NCI-H524 (cell line): ENCODE data around the gene RETREG1.
"Not testable (repeated sequence)": the region's sequence is repeated elsewhere in the genome, so short reads cannot be mapped to it uniquely, and the experiment has no call there.

Experiments
- DNase-seq, 2 experiments: peaks; one replicate each; lab custom pipeline; 2025; lab: John Stamatoyannopoulos, UW

Gene RETREG1

GRCh38 chr5:16551628-16552027 lies 65.2 kb downstream of the RETREG1 start:
- DNase-seq: no peak

DNA sequence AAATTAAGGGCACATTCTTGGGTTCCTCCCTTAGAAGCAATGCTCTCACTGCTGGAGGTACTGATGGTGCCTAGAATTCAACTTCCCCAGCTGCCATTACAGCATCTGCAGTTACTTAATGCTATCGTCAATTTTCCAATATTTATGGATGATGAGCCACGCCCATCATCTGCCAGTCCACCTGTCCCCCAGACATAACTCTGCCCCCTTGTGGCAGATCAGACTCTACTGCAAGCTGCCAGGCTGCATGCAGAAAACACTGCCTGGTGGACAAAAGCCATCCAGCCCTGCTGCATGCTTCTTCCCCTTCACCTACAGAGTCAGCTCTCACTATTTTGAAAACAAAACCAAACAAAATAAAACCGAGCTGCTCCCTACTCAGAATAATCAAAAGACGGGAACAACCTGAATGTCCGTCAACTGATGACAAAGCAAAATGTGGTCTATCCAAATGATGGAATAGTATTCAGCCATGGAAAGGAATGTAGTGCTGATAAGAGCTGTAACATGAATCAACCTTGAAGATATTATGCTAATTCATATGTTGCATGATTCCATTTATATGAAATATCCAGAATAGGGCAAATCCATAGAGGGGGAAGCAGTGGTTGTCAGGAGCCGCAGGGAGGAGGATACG lies 66.4 kb downstream of the RETREG1 start:
- DNase-seq: peak; percentile 47 to 81

GRCh38 chr5:16549491-16550206 lies 67.1 kb downstream of the RETREG1 start:
- no peak for DNase-seq

GRCh38 chr5:16548812-16549211 lies 68.0 kb downstream of the RETREG1 start:
- DNase-seq: no peak

GRCh38 chr5:16548115-16548514 lies 68.7 kb downstream of the RETREG1 start:
- no peak for DNase-seq

- no peak for DNase-seq
Measured at GRCh38 chr5:16547200-16547842, 69.5 kb downstream of the RETREG1 start.

- no peak for DNase-seq
Measured at GRCh38 chr5:16546732-16547131, 70.1 kb downstream of the RETREG1 start.

DNA sequence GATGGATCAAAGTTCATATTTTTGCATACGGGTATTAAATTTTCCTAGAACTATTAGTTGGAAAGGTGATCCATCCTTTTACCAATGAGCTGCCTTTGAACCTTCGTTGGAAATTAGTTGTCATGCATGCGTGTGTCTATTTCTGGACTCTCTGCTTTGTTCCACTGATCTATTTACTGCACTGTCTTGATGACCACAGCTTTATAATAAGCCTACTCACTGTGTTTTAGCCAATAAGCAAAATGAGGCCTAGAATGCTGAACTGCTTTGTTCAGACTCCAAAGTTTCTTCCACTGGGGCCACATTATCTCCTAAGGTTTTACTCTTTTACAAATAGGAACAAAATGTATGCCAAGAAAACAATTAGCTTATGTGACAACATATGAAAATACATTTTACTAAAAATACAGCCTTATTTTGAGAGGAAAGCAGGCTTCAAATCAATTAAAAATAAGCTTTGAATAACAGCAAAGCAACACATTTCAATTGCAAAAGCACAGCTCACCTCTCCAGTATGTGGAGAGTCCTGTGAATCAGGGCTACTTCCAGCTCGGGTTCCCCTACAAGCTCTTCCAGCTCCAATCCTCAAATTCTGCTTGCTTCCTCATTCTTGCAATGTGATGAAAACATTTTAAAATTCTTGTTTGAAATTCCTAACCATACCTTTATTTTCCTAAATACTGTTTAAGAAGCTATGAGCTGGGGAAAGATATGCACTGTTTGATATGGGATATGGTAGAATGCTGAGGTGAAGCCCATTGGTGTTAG lies 72.0 kb downstream of the RETREG1 start:
- DNase-seq: no peak

DNA sequence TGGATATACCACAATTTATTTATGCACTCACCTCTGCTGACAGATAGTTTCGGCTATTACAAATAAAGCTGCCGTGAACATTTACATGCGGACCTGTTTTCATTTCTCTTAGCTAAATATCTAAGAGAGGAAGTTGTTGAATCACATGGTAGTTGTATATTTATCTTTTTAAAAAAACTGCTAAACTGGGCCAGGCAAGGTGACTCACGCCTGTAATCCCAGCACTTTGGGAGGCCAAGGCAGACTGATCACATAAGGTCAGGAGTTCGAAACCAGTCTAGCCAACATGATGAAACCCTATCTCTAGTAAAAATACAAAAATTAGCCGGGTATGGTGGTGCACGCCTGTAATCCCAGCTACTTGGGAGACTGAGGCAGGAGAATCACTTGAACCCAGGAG lies 73.6 kb downstream of the RETREG1 start:
- DNase-seq: not testable (repeated sequence)

DNA sequence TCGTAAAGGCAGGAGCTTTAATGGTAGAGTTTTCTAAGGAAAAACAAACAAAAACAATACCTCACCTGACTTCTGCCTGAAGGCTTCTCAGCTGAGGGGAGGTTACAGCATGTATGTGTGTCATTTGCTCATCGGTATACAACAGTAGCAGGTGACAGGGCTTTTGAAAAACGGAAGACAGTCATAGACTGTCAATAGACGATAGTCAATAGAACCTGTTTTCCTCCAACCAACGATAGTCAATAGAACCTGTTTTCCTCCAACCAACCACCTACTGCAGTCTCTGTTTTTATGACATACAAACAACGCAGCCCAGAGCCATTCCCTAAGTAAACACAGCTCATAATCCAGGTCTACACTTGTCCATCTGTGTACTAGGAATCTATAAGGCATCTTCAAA lies 74.6 kb downstream of the RETREG1 start:
- no peak for DNase-seq

- not testable (repeated sequence) for DNase-seq
Measured at GRCh38 chr5:16541592-16541991, 75.2 kb downstream of the RETREG1 start.

- DNase-seq: no peak
Measured at GRCh38 chr5:16540421-16540820, 76.4 kb downstream of the RETREG1 start.

GRCh38 chr5:16539169-16539666 lies 77.6 kb downstream of the RETREG1 start:
- DNase-seq: no peak

DNA sequence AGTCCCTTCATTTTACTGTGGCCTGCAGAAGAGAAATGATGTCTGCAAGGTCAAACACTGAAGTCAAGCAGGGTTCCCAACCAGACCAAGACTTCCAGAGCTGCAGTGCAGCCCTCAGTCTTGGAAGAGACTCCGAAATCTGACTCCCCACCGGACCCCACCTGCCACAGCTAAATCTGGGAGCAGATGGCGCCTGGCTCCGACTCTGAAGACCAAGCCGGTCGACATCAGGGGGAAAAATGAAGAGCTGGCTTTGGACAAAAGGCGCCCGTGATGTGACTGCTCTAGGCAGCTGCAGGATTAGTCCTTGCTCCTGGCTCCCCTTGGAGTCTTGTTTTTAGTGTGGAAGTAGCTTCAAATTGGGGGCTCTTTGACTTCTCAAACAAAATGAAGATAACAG lies 78.8 kb downstream of the RETREG1 start:
- DNase-seq: peak; percentile 95 to 97

DNA sequence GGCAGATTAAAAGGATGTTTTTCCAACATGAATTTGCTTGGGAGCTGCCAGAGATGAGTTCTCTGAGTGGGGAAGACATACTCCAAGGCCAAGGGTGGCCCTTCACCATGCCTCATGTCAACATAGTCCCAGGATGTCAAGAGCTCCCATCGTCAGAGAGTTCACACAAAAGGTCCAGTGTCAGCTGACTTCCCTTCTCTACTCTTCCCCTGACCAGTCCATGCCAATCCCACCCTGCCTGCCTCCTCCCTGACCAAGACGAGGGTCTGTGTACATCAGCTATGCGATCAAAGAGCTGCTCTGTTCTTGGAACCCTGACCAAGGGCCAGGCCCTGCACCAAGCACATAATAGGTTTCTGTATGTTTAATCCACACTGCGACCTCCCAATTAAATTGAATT lies 80.0 kb downstream of the RETREG1 start:
- DNase-seq: no peak

DNA sequence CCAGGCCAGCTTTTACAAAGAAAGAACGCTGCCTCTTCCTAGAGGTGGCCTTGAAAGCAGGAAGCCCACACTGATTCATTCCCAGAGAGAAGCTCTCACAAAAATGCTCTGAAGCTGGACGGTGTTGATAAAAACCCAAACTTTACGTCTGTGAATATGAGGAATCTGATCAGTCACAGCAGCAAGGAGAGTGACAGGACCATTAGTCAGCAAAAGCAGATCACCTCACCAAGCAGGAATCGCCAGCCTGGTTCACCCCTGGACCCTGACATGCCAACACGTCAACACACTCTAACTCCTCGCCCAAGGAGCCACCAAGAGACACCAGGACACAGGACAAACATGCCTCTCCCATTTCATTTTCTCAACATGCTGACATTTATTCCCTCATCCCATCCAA lies 80.6 kb downstream of the RETREG1 start:
- no peak for DNase-seq

DNA sequence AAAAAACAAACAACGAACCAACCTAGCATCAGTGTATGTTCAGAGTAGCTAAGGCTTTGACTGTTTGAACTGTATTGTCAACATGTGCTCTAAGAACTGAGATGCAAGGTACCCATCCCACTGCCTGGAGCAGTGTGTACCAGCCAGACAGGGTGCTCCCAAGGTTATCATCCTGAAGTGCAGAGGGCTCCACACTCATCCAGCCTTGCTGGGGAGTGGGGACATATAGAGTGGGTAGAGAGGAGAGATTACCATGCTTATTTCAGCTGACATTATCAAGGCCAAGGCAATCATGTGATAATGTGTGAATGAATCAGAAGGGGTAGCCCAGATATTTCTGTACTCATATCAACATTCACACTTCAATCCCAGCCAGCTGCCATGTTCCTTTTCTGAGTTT lies 82.5 kb downstream of the RETREG1 start:
- no peak for DNase-seq

GRCh38 chr5:16531063-16531648 lies 85.6 kb downstream of the RETREG1 start:
- no peak for DNase-seq

- DNase-seq: no peak
Measured at GRCh38 chr5:16529306-16529705, 87.5 kb downstream of the RETREG1 start.

DNA sequence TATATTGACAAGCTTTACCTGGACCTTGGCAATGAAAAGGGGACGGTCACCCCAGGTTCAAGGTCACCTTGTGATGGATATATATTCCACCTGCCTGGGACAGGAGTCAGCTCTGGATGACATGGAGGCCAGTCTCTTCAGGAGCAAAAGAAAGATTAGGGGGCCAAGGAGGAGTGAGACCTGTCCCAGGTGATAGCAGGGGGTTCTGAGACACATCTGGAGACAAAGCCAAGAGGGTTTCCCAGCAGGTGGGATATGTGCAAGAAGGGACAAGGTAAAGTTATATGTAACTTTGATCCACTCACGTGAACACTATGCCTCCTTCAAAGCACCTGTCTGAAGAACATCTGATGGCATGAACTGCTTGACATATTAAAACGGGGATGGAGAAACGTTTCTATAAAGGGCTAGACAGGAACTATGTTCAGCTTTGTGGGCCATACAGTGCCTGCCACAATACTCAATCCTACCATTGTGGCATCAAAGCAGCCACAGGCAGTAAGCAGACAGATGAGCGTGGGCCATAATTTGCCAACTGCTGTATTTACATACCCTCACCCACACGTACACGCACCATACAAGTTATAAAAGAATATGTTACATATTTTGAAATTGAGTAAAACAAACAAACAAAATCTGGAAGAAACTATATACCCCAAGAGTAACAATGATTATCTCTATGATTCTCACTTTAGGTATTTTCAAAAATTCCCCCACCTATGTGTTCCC lies 88.3 kb downstream of the RETREG1 start:
- DNase-seq: no peak

GRCh38 chr5:16525651-16526050 lies 91.1 kb downstream of the RETREG1 start:
- DNase-seq: no peak
